HG03064 (cell line): ENCODE results near the gene DNAH5.
"Not testable (repeated sequence)": the region's sequence is repeated elsewhere in the genome, so short reads cannot be mapped to it uniquely, and the experiment has no call there.

Experiments
- ATAC-seq: cut with Tn5 transposase; IDR thresholded peaks from one replicate; pipeline ENCODE4 v1.9.1; 2021; ENCODE audit warnings: low read depth; ENCODE audit not compliant: unreplicated experiment

DNAH5 gene

GRCh38 chr5:13843175-13843846 is 101.2 kb downstream of the DNAH5 start:
- ATAC-seq = no peak

GRCh38 chr5:13833440-13833839 is 111.0 kb downstream of the DNAH5 start:
- no peak for ATAC-seq

GRCh38 chr5:13831351-13831750 is 113.1 kb downstream of the DNAH5 start:
- no peak for ATAC-seq

- ATAC-seq = no peak
Measured at GRCh38 chr5:13830536-13830935, 114.0 kb downstream of the DNAH5 start.

GRCh38 chr5:13821366-13821765 is 123.1 kb downstream of the DNAH5 start:
- ATAC-seq = no peak

GRCh38 chr5:13816126-13816525 is 128.4 kb downstream of the DNAH5 start:
- ATAC-seq = no peak

GRCh38 chr5:13814301-13814700 is 130.2 kb downstream of the DNAH5 start:
- ATAC-seq = no peak

- no peak for ATAC-seq
Measured at GRCh38 chr5:13809921-13810320, 134.6 kb downstream of the DNAH5 start.

- ATAC-seq = no peak
Measured at GRCh38 chr5:13804336-13804735, 140.2 kb downstream of the DNAH5 start.

- ATAC-seq = not testable (repeated sequence)
Measured at GRCh38 chr5:13798569-13798968, 145.9 kb downstream of the DNAH5 start.

- ATAC-seq = no peak
Measured at GRCh38 chr5:13785781-13786415, 158.6 kb downstream of the DNAH5 start.

GRCh38 chr5:13783726-13784125 is 160.8 kb downstream of the DNAH5 start:
- no peak for ATAC-seq

- no peak for ATAC-seq
Measured at GRCh38 chr5:13780081-13780480, 164.4 kb downstream of the DNAH5 start.

- no peak for ATAC-seq
Measured at GRCh38 chr5:13773649-13774048, 170.8 kb downstream of the DNAH5 start.

- no peak for ATAC-seq
Measured at GRCh38 chr5:13771011-13771571, 173.4 kb downstream of the DNAH5 start.

- no peak for ATAC-seq
Measured at GRCh38 chr5:13766236-13766635, 178.3 kb downstream of the DNAH5 start.

- no peak for ATAC-seq
Measured at GRCh38 chr5:13763719-13764118, 180.8 kb downstream of the DNAH5 start.

GRCh38 chr5:13749766-13750165 is 194.7 kb downstream of the DNAH5 start:
- ATAC-seq = no peak

GRCh38 chr5:13746026-13746425 is 198.5 kb downstream of the DNAH5 start:
- ATAC-seq = no peak

GRCh38 chr5:13745508-13745907 is 199.0 kb downstream of the DNAH5 start:
- no peak for ATAC-seq

GRCh38 chr5:13740471-13740870 is 204.0 kb downstream of the DNAH5 start:
- no peak for ATAC-seq

- no peak for ATAC-seq
Measured at GRCh38 chr5:13739479-13739878, 205.0 kb downstream of the DNAH5 start.
